Prostate gland (tissue), 2 donors: ENCODE results near the gene PLEKHB1.
"Not testable (repeated sequence)": the region's sequence is repeated elsewhere in the genome, so short reads cannot be mapped to it uniquely, and the experiment has no call there.

Experiments used
- POLR2A ChIP-seq: fragments of 450-650 bp; IDR thresholded peaks from one replicate; pipeline ENCODE4 v1.6.1; 2016; ENCODE audit warnings: antibody characterized with exemption, mild to moderate bottlenecking
- POLR2AphosphoS5 ChIP-seq: sonication (generic); formaldehyde crosslinking; IDR thresholded peaks from one replicate; pipeline ENCODE4 v1.6.1; 2017; ENCODE audit warnings: antibody characterized with exemption
- TF ChIP-seq, protein P1 (sequence below), 4 experiments: fragments of 200-600 bp in 2 of 4; fragments of 450-650 bp in 2 of 4; sonication (generic) in 2 of 4; IDR thresholded peaks; 1 replicate in 3 of 4; 2 replicates in 1 of 4; pipeline ENCODE4 v1.5.1; 2016 to 2019; ENCODE audit warnings: antibody characterized with exemption in 4 of 4, mild to moderate bottlenecking in 2 of 4, moderate library complexity in 2 of 4

DNA sequence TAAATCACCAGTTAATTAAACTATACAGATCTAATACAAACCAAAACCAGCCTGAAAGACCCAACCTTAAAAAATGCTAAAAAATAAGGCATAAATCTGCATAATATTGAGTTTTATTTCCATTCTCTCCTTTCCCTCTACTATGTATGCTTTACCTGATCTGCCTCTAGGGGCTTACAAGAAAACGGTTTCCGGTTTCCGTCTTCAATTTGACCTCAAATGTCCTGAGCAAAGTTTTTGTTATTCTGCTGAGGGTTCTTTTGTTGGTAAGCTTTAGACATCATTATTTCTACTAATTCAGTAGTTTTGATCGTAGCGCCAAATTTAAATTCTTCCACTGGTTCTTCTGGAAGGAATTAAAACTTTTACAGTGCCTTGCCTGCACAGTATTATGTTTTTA is 30.2 kb downstream of the PLEKHB1 start:
- TF ChIP-seq POLR2A, POLR2AphosphoS5: not testable (repeated sequence)
- TF ChIP-seq, protein P1, sequence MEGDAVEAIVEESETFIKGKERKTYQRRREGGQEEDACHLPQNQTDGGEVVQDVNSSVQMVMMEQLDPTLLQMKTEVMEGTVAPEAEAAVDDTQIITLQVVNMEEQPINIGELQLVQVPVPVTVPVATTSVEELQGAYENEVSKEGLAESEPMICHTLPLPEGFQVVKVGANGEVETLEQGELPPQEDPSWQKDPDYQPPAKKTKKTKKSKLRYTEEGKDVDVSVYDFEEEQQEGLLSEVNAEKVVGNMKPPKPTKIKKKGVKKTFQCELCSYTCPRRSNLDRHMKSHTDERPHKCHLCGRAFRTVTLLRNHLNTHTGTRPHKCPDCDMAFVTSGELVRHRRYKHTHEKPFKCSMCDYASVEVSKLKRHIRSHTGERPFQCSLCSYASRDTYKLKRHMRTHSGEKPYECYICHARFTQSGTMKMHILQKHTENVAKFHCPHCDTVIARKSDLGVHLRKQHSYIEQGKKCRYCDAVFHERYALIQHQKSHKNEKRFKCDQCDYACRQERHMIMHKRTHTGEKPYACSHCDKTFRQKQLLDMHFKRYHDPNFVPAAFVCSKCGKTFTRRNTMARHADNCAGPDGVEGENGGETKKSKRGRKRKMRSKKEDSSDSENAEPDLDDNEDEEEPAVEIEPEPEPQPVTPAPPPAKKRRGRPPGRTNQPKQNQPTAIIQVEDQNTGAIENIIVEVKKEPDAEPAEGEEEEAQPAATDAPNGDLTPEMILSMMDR (IDR thresholded peaks at IDR 0.05): not testable (repeated sequence)
